GM12878 (cell line): ENCODE results near the gene EEF2KMT. TPM values are rescaled to one million over a fixed set of nuclear protein-coding genes. Genes with fewer than 3 reads are reported as not detected.

Experiments
- CEBPB ChIP-seq, 2 experiments: fragments of 150-350 bp in 1 of 2; IDR thresholded peaks; 2 replicates each; pipeline ENCODE4 v1.6.1; 2012 to 2014; ENCODE audit warnings: low read depth in 2 of 2, low read length in 2 of 2, borderline replicate concordance in 1 of 2, inconsistent platforms in 1 of 2
- SMAD1 ChIP-seq: fragments of 450-650 bp; IDR thresholded peaks from 2 replicates; pipeline ENCODE4 v1.6.1; 2018; ENCODE audit warnings: mild to moderate bottlenecking, low read depth; ENCODE audit not compliant: partially characterized antibody
- polyA plus RNA-seq, 11 experiments: library from polyadenylated mRNA; depleted of rRNA in 4 of 11; unstranded in 6 of 11; stranded (reverse) in 5 of 11; fragments of >200 nt; fragmentation: Nextera tagmentation in 4 of 11; fragmentation: Illumina TruSeq in 1 of 11; extraction: Ambion mirVana in 4 of 11; extraction: Trizol in 1 of 11; gene quantifications; 1 replicate in 1 of 11; 2 replicates in 10 of 11; pipeline versions ENCODE4 v1.2.1 to v1.2.3, GENCODE V29; 2011 to 2016; ENCODE audit warnings: inconsistent platforms in 2 of 11, missing spikeins in 2 of 11, low read depth in 1 of 11
- total RNA-seq, 4 experiments: library from RNA; depleted of rRNA in 3 of 4; stranded (reverse); fragments of >200 nt in 3 of 4; fragmentation: Illumina TruSeq in 1 of 4; extraction: Trizol in 1 of 4; gene quantifications; 2 replicates each; pipeline versions ENCODE4 v1.2.1 to v1.2.3, GENCODE V29; 2013 to 2021
- TF ChIP-seq, protein P1 (sequence below): IDR thresholded peaks from 2 replicates; pipeline ENCODE4 v1.6.1; 2012; ENCODE audit warnings: improper control_type of control experiment, low read depth, low read length; ENCODE audit not compliant: insufficient replicate concordance
- TF ChIP-seq, protein P2 (sequence below): IDR thresholded peaks from 2 replicates; pipeline ENCODE4 v1.6.1; 2012; ENCODE audit warnings: low read depth, low read length, improper control_type of control experiment
- TF ChIP-seq, protein P3 (sequence below): fragments of 450-650 bp; IDR thresholded peaks from 2 replicates; pipeline ENCODE4 v1.6.1; 2018; ENCODE audit warnings: borderline replicate concordance, mild to moderate bottlenecking; ENCODE audit not compliant: partially characterized antibody

Gene EEF2KMT
- total and polyA plus RNA-seq, 10 of the 15 experiments (the other 5 are each of a cell fraction or from before 2014, with no cell fraction given): 3.8 to 28.1 (median 14.3) TPM

DNA sequence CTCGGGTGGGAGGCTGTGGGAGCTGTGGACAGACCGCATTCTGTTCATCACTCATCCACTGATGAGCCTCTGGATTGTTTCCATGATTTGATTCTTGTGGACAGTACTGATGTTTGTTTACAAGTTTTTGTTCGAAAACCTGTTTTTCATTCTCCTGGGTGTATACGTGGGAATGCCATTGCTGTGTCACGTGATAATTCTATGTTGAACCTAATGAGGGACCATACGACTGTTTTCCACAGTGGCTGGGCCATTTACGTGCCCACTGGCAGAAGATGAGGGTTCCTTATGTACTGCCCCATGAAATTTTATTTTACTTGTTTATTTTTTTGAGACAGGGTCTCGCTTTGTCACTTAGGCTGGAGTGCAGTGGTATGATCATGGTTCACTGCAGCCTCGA lies 28.5 kb downstream of the EEF2KMT start (continued):
- TF ChIP-seq CEBPB (IDR thresholded peaks at IDR 0.05; ENCODE audit: borderline replicate concordance in 1 of 2, low read depth in 2 of 2, low read length in 2 of 2): no peak
- TF ChIP-seq, protein P1, sequence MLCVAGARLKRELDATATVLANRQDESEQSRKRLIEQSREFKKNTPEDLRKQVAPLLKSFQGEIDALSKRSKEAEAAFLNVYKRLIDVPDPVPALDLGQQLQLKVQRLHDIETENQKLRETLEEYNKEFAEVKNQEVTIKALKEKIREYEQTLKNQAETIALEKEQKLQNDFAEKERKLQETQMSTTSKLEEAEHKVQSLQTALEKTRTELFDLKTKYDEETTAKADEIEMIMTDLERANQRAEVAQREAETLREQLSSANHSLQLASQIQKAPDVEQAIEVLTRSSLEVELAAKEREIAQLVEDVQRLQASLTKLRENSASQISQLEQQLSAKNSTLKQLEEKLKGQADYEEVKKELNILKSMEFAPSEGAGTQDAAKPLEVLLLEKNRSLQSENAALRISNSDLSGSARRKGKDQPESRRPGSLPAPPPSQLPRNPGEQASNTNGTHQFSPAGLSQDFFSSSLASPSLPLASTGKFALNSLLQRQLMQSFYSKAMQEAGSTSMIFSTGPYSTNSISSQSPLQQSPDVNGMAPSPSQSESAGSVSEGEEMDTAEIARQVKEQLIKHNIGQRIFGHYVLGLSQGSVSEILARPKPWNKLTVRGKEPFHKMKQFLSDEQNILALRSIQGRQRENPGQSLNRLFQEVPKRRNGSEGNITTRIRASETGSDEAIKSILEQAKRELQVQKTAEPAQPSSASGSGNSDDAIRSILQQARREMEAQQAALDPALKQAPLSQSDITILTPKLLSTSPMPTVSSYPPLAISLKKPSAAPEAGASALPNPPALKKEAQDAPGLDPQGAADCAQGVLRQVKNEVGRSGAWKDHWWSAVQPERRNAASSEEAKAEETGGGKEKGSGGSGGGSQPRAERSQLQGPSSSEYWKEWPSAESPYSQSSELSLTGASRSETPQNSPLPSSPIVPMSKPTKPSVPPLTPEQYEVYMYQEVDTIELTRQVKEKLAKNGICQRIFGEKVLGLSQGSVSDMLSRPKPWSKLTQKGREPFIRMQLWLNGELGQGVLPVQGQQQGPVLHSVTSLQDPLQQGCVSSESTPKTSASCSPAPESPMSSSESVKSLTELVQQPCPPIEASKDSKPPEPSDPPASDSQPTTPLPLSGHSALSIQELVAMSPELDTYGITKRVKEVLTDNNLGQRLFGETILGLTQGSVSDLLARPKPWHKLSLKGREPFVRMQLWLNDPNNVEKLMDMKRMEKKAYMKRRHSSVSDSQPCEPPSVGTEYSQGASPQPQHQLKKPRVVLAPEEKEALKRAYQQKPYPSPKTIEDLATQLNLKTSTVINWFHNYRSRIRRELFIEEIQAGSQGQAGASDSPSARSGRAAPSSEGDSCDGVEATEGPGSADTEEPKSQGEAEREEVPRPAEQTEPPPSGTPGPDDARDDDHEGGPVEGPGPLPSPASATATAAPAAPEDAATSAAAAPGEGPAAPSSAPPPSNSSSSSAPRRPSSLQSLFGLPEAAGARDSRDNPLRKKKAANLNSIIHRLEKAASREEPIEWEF: no peak
- TF ChIP-seq SMAD1: no peak
- TF ChIP-seq, protein P2, sequence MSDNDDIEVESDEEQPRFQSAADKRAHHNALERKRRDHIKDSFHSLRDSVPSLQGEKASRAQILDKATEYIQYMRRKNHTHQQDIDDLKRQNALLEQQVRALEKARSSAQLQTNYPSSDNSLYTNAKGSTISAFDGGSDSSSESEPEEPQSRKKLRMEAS: no peak
- TF ChIP-seq, protein P3, sequence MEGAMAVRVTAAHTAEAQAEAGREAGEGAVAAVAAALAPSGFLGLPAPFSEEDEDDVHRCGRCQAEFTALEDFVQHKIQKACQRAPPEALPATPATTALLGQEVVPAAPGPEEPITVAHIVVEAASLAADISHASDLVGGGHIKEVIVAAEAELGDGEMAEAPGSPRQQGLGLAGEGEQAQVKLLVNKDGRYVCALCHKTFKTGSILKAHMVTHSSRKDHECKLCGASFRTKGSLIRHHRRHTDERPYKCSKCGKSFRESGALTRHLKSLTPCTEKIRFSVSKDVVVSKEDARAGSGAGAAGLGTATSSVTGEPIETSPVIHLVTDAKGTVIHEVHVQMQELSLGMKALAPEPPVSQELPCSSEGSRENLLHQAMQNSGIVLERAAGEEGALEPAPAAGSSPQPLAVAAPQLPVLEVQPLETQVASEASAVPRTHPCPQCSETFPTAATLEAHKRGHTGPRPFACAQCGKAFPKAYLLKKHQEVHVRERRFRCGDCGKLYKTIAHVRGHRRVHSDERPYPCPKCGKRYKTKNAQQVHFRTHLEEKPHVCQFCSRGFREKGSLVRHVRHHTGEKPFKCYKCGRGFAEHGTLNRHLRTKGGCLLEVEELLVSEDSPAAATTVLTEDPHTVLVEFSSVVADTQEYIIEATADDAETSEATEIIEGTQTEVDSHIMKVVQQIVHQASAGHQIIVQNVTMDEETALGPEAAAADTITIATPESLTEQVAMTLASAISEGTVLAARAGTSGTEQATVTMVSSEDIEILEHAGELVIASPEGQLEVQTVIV: no peak
